Esophagus squamous epithelium (tissue), 4 donors: ENCODE results near the gene DMAC2.

ENCODE experiments used
- CTCF ChIP-seq, 6 experiments: fragments of 450-650 bp in 4 of 6; fragments of 200-600 bp in 2 of 6; sonication (generic) in 2 of 6; IDR thresholded peaks; one replicate each; pipeline ENCODE4 v1.5.1; 2016 to 2019; ENCODE audit warnings: antibody characterized with exemption in 6 of 6, mild to moderate bottlenecking in 4 of 6, moderate library complexity in 4 of 6
- POLR2A ChIP-seq, 4 donors: fragments of 450-650 bp; IDR thresholded peaks; one replicate each; pipeline ENCODE4 v1.6.1; 2017; ENCODE audit warnings: antibody characterized with exemption in 4 of 4, mild to moderate bottlenecking in 4 of 4, moderate library complexity in 3 of 4

- TF ChIP-seq POLR2A (IDR thresholded peaks at IDR 0.05) (no peak), CTCF (IDR thresholded peaks at IDR 0.05) (no peak)
Observed at GRCh38 chr19:41403181-41403970, 36.3 kb downstream of the DMAC2 start.
